PC-9 (cell line): ENCODE results near the gene CMTR2. TPM values are rescaled to one million over a fixed set of nuclear protein-coding genes. Genes with fewer than 3 reads are reported as not detected.

Experiments
- BruUV-seq: library from RNA; stranded (reverse); fragments of 400-500 nt; replicated peaks from 2 replicates; lab custom pipeline; 2021; lab: Mats Ljungman, UMichigan
- CTCF ChIA-PET: fragments of 300-600 bp; sonication (Branson Sonifier 250); formaldehyde crosslinking; loops from one replicate; lab custom pipeline; 2022; ENCODE audit warnings: antibody characterized with exemption; lab: Charles Lee
- POLR2A ChIA-PET: fragments of 300-600 bp; sonication (Branson Sonifier 250); formaldehyde crosslinking; loops from one replicate; lab custom pipeline; 2022; ENCODE audit warnings: antibody characterized with exemption; ENCODE audit not compliant: unreplicated experiment; lab: Charles Lee
- DNase-seq, 2 experiments: peaks; one replicate each; pipeline versions ENCODE4 v3.0.0 to v3.0.0-alpha.2; 2015 to 2022; ENCODE audit warnings: mixed read lengths in 1 of 2
- H2AFZ ChIP-seq: fragments of 200-600 bp; sonication (generic); 2 replicates; pipeline ENCODE4 v1.8.1; 2017; ENCODE audit warnings: antibody characterized with exemption
- H3F3A ChIP-seq: fragments of 200-600 bp; sonication (generic); 2 replicates; pipeline ENCODE4 v1.8.1; 2017; ENCODE audit warnings: antibody characterized with exemption, mild to moderate bottlenecking, low read depth; ENCODE audit not compliant: insufficient read depth
- H3K27ac ChIP-seq: fragments of 200-600 bp; sonication (generic); 2 replicates; pipeline ENCODE4 v1.6.1; 2016; ENCODE audit warnings: mixed run types
- H3K27me3 ChIP-seq: fragments of 200-600 bp; sonication (generic); 2 replicates; pipeline ENCODE4 v1.6.1; 2016; ENCODE audit warnings: low read depth, mixed run types; ENCODE audit not compliant: insufficient read depth
- H3K36me3 ChIP-seq: fragments of 200-600 bp; sonication (generic); 2 replicates; pipeline ENCODE4 v1.6.1; 2016; ENCODE audit warnings: low read depth, mixed run types
- H3K4me1 ChIP-seq: fragments of 200-600 bp; sonication (generic); replicated peaks from 2 replicates; pipeline ENCODE4 v1.6.1; 2016; ENCODE audit warnings: mixed run types; ENCODE audit not compliant: insufficient read depth
- H3K4me2 ChIP-seq: fragments of 200-600 bp; sonication (generic); 2 replicates; pipeline ENCODE4 v1.6.1; 2017; ENCODE audit warnings: mixed run types
- H3K4me3 ChIP-seq: fragments of 200-600 bp; sonication (generic); 2 replicates; pipeline ENCODE4 v1.6.1; 2016; ENCODE audit warnings: mixed run types
- H3K79me2 ChIP-seq: fragments of 200-600 bp; sonication (generic); 2 replicates; pipeline ENCODE4 v1.6.1; 2017; ENCODE audit warnings: low read depth, mixed run types
- H3K9me2 ChIP-seq: fragments of 200-600 bp; sonication (generic); 2 replicates; pipeline ENCODE4 v1.8.1; 2017; ENCODE audit warnings: mild to moderate bottlenecking; ENCODE audit not compliant: insufficient read depth
- H3K9me3 ChIP-seq: fragments of 200-600 bp; sonication (generic); 2 replicates; pipeline ENCODE4 v1.8.1; 2016; ENCODE audit warnings: low read depth; ENCODE audit not compliant: insufficient read depth
- H4K20me1 ChIP-seq: fragments of 200-600 bp; sonication (generic); 2 replicates; pipeline ENCODE4 v1.8.1; 2017; ENCODE audit not compliant: insufficient read depth
- CTCF ChIP-seq: fragments of 200-600 bp; sonication (generic); conservative IDR thresholded peaks from 2 replicates; pipeline ENCODE4 v1.6.1; 2017; ENCODE audit warnings: mixed run types, antibody characterized with exemption, mild to moderate bottlenecking, moderate library complexity
- EZH2 ChIP-seq: fragments of 200-600 bp; sonication (generic); IDR thresholded peaks from 2 replicates; pipeline ENCODE4 v1.8.0; 2017; ENCODE audit warnings: antibody characterized with exemption, low read depth
- intact Hi-C: fragments of 100-400 bp; cut with micrococcal nuclease; formaldehyde crosslinking; loops from one replicate; pipeline ENCODE4 v1.10.0; 2022; ENCODE audit not compliant: unreplicated experiment
- total RNA-seq: library from RNA; stranded (reverse); gene quantifications from 2 replicates; pipeline ENCODE4 v1.2.3, GENCODE V29; 2021

CMTR2 gene
- total RNA-seq, 1 experiment from 2014 or later: 36.2 TPM

- CTCF ChIA-PET: no interaction called here
- no peaks in the 10 kb centered on the region for H3K27me3 ChIP-seq
- no peaks in the 10 kb centered on the region for H4K20me1 ChIP-seq
- TF ChIP-seq CTCF (no peak), EZH2 (no peak)
- no peaks in the 10 kb centered on the region for H3K9me2 ChIP-seq
- no peak overlapping the region for H3K4me3 ChIP-seq
- no peaks in the 10 kb centered on the region for H3K36me3 ChIP-seq
- H3K4me2 ChIP-seq: no peak overlapping the region
- H3K79me2 ChIP-seq: no peaks in the 10 kb centered on the region
- H3K9me3 ChIP-seq: no peaks in the 10 kb centered on the region
- no peak for DNase-seq
- no peak overlapping the region for H2AFZ ChIP-seq
- intact Hi-C loops: no loop called here
- H3K4me1 ChIP-seq: peaks cover 9% of the 10 kb centered on the region
- no TSS peak for BruUV-seq
- no peak overlapping the region for H3K27ac ChIP-seq
- POLR2A ChIA-PET: no interaction called here
- H3F3A ChIP-seq: peaks cover 11% of the 10 kb centered on the region
Observed at GRCh38 chr16:71255721-71256120, 33.5 kb downstream of the CMTR2 start.

GRCh38 chr16:71254832-71255525, 34.2 kb downstream of the CMTR2 start:
- POLR2A ChIA-PET: no interaction called here
- intact Hi-C loops: no loop called here
- Histone ChIP-seq H2AFZ (no peak overlapping the region), H3F3A (peaks cover 12% of the 10 kb centered on the region), H3K4me3 (no peak overlapping the region), H3K9me3 (no peaks in the 10 kb centered on the region), H3K27me3 (no peaks in the 10 kb centered on the region), H3K4me2 (no peak overlapping the region), H3K4me1 (peaks cover 16% of the 10 kb centered on the region), H4K20me1 (no peaks in the 10 kb centered on the region), H3K27ac (no peak overlapping the region), H3K79me2 (no peaks in the 10 kb centered on the region), H3K36me3 (no peaks in the 10 kb centered on the region), H3K9me2 (no peaks in the 10 kb centered on the region)
- DNase-seq: no peak
- BruUV-seq: no TSS peak
- CTCF ChIA-PET: no interaction called here
- TF ChIP-seq CTCF: no peak
- no peak for TF ChIP-seq EZH2

GRCh38 chr16:71250461-71251235, 38.6 kb downstream of the CMTR2 start:
- Histone ChIP-seq H4K20me1 (no peaks in the 10 kb centered on the region), H2AFZ (peak overlapping the region; percentile 12; the same call in 1 of the 2 replicates), H3K27me3 (no peaks in the 10 kb centered on the region), H3K4me2 (peak overlapping the region; percentile 67), H3K9me3 (no peaks in the 10 kb centered on the region), H3K4me3 (no peak overlapping the region; the same call in 1 of the 2 replicates), H3K79me2 (no peaks in the 10 kb centered on the region), H3K4me1 (peaks cover 23% of the 10 kb centered on the region), H3K36me3 (no peaks in the 10 kb centered on the region), H3K27ac (peak overlapping the region; percentile 79), H3K9me2 (no peaks in the 10 kb centered on the region), H3F3A (peaks cover 12% of the 10 kb centered on the region)
- 0 out of 2 replicates have a peak, but pooled peaks have one; percentile 32 for TF ChIP-seq CTCF
- no peak for TF ChIP-seq EZH2
- CTCF ChIA-PET: interaction anchor here (1.4 kb wide), 1 partner anchor 107 kb away, joined by 4 read pairs; no protein-coding TSS in a partner anchor
- no TSS peak for BruUV-seq
- POLR2A ChIA-PET: no interaction called here
- intact Hi-C loops: loop anchor here (1.0 to 2.0 kb wide), 2 partner anchors 38 to 88 kb away; partner anchors contain the start of gene CMTR2
- DNase-seq: peak; percentile 76 to 88
